Testis (tissue), 2 donors: ENCODE measurements around the gene ARID1B.

Experiments
- CTCF ChIP-seq, 3 experiments: fragments of 450-650 bp in 2 of 3; fragments of 200-600 bp in 1 of 3; sonication (generic) in 1 of 3; IDR thresholded peaks; one replicate each; pipeline ENCODE4 v1.5.1; 2016 to 2019; ENCODE audit warnings: antibody characterized with exemption in 3 of 3, mild to moderate bottlenecking in 2 of 3, moderate library complexity in 1 of 3
- POLR2A ChIP-seq: fragments of 450-650 bp; IDR thresholded peaks from one replicate; pipeline ENCODE4 v1.6.1; 2017; ENCODE audit warnings: antibody characterized with exemption, mild to moderate bottlenecking, moderate library complexity

GRCh38 chr6:157258878-157259277 is 481.7 kb downstream of the ARID1B start:
- no peak for TF ChIP-seq CTCF (IDR thresholded peaks at IDR 0.05)
- no peak for TF ChIP-seq POLR2A
